SIG-M5 (cell line): ENCODE results near the gene MT1G.
"Not testable (repeated sequence)": the region's sequence is repeated elsewhere in the genome, so short reads cannot be mapped to it uniquely, and the experiment has no call there.

Experiments used
- DNase-seq: peaks from one replicate; lab custom pipeline; 2025; lab: John Stamatoyannopoulos, UW

Gene MT1G

DNA sequence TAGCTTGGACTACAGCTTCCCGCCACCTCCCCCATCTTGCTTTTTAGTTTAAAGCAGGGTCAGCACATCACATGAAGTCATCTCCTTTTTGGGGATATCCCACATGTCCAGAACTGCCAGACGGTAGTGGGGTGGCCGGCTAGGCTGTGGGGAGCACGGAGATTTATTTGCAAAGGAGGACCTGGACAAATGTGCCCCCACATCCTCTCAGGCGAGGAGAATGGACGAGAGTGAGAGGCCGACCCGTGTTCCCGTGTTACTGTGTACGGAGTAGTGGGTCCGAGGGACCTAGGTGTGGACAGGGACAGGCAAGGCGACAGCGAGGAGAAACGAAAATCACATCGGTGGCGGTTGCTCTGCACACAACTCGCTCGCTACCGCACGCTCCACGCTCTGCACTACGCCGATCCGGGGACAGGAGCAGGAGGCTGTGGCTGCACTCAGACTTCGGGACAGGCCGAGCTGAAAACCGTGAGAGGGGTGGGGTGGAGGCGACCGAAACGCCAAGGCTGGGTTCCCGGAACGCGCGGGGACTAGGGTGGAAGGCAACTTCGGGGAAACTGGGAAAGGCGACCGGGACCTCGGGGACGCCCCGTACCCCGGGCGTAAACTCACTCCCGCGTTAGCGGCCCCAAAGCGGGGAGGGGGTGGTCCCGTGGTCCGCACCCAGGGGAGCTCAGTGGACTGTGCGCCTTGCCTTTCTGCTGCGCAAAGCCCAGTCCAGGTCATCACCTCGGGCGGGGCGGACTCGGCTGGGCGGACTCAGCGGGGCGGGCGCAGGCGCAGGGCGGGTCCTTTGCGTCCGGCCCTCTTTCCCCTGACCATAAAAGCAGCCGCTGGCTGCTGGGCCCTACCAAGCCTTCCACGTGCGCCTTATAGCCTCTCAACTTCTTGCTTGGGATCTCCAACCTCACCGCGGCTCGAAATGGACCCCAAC is 29.8 kb downstream of the MT1G start, which contains the start of gene MT1A:
TSS of gene MT1A (plus strand) at position 853 of the 937 bp plus-strand sequence. CDS start at position 926, 73 bp downstream.
- no peak for DNase-seq

DNA sequence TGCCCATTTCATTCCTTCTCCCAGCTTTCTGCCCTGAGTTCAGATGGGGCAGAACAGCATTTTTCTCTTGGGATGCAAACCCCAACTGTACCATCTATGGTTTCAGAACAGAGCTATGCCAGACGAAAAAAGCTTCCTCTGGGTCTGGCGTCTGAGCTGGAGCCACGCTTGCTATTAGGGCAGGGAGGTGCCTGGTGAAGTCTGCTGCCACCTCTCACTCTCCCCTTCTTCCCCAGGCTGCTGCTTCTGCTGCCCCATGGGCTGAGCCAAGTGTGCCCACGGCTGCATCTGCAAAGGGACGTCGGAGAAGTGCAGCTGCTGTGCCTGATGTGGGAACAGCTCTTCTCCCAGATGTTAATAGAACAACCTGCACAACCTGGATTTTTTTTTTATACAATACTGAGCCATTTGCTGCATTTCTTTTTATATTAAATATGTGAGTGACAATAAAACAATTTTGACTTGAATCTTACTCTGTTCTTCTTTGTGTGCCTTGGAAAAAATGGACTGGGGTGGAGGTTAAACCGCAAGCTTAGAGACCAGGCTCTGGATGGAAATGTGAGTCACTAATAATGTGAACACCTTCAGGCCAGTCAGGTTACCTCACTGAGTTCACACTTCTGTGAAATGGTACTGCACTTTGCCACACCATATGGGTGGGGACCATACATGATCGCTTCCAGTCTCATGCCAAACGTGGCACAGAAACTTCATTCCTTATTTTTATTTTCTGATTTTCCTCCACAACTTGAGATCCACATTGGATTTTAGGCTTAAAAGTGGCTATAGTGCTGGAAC is 31.1 kb downstream of the MT1G start:
- DNase-seq = no peak

DNA sequence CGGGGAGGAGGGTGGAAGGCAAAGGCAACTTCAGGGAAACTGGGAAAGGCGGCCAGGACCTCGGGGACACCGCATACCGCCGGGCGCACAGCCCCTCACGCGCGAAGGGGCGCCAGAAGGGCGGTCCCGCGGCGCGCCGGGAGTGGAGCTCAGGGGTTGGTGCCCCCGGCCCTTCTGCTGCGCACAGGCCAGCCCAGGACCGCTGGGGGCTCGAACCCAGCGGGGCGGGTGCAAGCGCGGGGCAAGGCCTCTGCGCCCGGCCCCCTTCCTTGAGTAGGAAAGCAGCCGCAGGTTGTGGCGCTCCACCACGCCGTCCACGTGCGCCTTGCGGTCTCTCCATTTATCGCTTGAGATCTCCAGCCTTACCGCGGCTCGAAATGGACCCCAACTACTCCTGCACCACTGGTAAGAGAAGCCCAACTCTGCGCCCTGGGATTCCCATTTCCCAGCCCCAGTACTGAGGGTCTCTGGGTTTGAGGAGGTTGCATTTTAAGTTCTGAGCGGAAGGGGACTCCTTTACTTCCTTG is 32.4 kb downstream of the MT1G start:
- DNase-seq = no peak

DNA sequence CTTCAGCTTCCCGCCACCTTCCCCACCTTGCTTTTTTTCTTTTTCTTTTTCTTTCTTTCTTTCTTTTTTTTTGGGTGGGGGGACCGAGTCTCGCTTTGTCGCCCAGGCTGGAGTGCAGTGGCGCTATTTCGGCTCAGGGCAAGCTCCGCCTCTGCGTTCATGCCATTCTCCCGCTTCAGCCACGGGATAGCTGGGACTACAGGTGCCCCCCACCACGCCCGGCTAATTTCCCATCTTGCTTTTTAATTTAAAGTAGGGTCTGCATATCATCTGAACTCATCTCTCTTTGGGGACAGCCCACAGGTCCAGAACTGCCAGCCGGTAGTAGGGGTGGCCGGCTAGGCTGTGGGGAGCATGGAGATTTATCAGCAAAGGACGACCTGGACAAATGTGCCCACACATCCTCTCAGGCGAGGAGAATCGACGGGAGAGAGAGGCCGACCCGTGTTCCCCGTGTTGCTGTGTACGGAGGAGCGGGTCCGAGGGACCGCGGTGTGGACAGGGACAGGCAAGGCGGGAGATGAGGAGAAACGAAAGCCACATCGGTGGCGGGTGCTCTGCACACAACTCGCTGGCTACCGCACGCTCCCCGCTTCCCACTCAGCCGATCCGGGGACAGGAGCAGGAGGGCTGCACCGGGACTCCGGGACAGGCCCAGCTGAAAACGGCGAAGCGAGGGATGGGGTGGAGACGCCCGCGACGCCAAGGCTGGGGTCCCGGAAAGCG is 33.0 kb downstream of the MT1G start:
- DNase-seq = no peak

DNA sequence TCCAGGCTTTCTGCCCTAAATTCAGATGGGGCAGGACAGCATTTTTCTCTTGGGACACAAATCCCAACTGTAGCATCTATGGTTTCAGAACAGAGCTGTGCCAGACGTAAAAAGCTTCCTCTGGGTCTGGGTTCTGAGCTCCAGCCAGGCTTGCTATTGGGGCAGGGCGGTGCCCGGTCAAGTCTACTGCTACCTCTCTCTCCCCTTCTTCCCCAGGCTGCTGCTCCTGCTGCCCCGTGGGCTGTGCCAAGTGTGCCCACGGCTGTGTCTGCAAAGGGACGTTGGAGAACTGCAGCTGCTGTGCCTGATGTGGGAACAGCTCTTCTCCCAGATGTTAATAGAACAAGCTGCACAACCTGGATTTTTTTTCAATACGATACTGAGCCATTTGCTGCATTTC is 34.3 kb downstream of the MT1G start:
- DNase-seq = no peak

DNA sequence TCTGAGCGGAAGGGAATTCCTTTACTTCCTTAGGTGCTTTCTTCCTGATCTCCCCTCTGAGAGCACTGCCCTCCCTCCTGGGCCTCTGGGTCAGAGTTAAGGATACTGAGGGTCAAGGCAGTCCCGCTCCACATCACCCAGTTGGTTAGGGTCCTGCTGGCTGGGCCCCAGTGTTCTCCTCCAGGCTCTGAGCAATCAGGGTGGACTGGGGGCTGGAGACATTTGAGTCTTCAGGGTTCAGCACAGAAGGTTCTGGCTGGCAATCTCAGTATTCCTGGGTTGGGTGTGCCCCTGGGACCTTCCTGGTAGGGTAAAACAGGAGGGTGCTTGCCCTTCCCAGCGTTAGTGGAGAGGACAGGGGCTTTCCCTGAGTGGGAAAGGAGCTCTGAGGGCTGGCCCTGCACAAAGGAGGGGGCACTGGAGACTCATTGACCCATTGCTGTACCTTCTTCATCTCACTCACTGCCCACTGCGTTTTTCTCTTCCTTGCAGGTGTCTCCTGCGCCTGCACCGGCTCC is 35.0 kb downstream of the MT1G start:
- DNase-seq = no peak

DNA sequence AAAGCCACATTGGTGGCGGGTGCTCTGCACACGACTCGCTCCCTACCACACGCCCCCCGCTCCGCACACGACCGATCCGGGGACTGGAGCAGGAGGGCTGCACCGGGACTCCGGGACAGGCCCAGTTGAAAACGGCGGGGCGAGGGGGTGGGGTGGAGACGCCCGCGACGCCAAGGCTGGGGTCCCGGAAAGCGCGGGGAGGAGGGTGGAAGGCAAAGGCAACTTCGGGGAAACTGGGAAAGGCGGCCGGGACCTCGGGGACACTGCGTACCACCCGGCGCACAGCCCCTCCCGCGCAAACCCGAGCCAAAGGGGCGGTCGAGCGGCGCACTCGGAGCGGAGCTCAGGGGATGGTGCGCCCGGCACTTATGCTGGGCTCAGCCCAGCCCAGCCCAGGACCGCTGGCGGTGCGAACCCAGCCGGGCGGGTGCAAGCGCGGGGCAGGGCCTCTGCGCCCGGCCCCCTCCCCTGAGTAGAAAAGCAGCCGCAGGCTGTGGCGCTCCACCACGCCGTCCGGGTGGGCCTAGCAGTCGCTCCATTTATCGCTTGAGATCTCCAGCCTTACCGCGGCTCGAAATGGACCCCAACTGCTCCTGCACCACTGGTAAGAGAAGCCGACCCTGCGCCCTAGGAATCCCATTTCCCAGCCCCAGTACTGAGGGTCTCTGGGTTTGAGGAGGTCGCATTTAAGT is 35.6 kb downstream of the MT1G start, which contains the start of gene MT1M:
TSS of gene MT1M (plus strand) at position 504 of the 692 bp plus-strand sequence. CDS start at position 577, 73 bp downstream.
- DNase-seq = no peak

DNA sequence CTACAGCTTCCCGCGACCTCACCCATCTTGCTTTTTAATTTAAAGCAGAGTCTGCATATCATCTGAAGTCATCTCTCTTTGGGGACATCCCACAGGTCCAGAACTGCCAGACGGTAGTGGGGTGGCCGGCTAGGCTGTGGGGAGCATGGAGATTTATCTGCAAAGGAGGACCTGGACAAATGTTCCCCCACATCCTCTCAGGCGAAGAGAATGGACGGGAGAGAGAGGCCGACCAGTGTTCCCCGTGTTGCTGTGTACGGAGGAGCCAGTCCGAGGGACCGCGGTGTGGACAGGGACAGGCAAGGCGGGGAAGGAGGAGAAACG is 36.1 kb downstream of the MT1G start:
- no peak for DNase-seq

DNA sequence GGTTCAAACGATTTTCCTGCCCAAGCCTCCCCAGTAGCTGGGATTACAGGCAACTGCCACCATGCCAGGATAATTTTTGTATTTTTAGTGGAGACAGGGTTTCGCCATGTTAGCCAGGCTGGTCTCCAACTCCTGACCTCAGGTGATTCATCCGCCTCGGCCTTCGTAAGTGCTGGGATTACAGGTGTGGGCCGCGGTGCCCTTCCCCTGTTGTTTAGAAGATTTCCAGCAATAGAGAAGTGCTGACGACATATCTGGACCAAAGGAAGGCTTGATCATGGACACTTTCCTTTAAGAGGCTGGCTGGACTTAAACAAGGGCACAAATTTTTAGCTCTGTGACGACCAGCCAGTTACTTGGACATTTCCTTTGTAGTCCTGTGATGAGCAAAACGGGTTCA is 36.7 kb downstream of the MT1G start:
- no peak for DNase-seq

DNA sequence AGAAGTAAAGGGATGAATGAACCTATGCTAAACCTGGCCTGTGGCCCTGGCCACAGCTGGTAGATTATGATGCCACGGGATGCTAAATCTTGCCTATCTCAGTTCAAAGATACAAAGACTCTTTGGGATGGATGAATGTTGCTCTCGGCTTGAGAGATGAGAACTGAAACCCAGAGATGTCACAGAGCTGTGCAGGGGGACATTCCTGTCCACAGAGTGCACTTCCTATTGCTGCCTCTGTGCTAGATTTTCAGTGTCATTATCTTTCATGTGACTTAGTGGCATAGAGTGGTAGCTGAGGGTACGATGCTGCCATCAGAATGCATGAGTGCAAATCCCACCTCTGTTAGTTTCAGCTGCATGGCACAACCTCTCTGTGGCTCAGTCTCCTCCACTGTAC is 37.7 kb downstream of the MT1G start:
- no peak for DNase-seq

DNA sequence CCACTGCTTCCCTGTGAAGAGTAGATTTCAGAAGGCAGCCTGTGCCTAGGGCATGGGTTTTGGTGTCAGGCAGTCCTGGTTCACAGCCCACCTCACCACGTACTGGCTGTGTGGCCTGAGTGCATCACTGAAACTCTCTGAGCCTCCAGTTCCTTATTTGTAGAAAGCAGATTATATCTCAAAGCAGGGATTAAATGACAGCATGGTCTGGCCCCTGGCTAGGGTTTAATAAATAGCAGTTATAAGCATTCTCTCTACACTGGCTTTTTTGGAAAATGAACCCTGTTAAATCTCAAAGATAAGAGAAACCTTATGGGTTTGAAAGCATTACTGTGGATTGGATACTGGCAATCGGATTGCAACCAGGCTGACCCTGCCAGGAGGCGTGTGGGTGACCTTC is 38.3 kb downstream of the MT1G start:
- no peak for DNase-seq

DNA sequence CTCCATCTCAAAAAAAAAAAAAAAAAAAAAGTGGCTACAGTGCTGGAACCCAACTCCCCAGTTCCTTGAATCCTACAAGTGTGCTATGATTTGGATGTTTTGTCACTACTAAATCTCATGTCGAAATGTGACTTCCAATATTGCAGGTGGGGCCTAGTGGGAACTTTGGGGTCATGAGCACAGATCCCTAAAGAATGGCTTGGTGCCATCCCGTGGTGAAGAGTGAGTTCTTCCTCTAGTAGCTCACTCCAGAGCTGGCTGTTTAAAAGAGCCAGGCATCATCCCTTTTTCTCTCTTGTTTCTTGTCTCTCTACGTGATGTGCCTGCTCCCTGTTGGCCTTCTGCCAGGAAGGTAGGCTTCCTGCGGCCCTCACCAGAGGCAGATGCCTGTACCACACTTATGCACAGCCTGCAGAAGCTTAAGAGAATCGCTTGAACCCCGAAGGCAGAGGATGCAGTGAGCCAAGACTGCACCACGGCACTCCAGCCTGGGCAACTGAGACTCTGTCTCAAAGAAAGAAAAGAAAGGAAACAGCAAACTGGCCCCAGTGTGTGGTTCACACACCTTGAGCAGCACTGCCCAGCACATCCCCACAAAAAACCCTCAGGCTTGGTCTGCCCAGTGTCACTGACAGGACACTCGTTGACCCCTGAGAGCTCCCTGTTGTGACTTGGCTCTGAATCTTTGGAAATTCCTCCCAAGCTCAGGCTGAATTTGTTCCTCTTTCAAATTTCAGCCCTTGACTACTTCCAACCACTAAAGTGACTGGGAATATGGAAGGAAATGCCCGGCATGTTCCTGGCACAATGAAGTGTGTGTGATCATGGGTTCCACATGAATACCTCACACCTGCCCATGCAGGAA is 39.1 kb downstream of the MT1G start:
- no peak for DNase-seq

DNA sequence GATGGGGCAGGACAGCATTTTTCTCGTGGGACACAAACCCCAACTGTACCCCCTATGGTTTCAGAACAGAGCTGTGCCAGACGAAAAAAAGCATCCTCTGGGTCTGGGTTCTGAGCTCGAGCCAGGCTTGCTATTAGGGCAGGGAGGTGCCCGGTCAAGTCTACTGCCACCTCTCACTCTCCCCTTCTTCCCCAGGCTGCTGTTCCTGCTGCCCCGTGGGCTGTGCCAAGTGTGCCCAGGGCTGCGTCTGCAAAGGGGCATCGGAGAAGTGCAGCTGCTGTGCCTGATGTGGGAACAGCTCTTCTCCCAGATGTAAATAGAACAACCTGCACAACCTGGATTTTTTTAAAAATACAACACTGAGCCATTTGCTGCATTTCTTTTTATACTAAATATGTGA is 41.2 kb downstream of the MT1G start:
- no peak for DNase-seq

DNA sequence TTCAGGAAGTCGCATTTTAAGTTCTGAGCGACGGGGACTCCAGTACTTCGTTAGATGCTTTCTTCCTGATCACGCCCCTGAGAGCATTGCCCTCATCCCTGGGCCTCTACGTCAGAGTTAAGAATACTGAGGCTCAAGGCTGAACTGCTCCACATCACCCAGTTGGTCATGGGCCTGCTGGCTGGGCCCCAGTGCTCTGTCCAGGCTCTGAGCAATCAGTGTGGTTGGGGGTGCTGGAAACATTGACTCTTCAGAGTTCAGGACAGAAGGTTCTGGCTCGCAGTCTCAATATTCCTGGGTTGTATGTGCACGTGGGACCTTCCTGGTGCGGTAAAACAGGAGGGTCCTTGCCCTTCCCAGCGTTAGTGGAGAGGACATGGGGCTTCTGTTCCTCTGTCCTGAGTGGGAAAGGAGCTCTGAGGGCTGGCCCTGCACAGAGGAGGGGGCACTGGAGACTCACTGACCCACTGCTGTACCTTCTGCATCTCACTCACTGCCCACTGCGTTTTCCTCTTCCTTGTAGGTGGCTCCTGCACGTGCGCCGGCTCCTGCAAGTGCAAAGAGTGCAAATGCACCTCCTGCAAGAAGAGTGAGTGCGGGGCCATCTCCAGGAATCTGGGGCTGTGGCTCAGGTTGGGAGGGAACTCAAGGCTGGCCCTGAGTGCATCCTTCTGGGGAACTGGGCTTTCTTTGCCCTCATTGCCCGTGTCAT is 41.8 kb downstream of the MT1G start:
- no peak for DNase-seq

DNA sequence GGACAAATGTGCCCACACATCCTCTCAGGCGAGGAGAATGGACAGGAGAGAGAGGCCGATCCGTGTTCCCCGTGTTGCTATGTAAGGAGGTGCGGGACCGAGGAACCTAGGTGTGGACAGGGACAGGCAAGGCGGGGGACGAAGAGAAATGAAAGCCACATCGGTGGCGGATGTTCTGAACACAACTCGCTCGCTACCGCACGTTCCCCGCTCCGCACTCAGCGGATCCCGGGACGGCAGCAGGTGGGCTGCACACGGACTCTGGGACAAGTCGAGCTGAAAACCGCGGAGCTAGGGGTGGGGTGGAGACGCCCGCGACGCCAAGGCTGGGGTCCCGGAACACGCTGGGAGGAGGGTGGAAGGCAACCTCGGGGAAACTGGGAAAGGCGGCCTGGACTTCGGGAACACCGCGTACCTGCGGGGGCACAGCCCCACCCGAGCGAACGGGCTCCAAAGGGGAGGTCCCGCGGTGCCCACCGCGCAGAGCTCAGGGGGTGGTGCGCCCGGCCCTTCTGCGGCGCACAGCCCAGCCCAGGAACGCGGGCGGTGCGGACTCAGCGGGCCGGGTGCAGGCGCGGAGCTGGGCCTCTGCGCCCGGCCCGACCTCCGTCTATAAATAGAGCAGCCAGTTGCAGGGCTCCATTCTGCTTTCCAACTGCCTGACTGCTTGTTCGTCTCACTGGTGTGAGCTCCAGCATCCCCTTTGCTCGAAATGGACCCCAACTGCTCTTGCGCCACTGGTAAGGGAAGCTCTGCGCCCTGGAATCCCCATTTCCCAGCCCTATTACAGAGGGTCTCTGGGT is 42.5 kb downstream of the MT1G start, which contains the start of gene MT1E:
TSS of gene MT1E (plus strand) at position 642 of the 803 bp plus-strand sequence. CDS start at position 713, 71 bp downstream.
- DNase-seq = no peak

DNA sequence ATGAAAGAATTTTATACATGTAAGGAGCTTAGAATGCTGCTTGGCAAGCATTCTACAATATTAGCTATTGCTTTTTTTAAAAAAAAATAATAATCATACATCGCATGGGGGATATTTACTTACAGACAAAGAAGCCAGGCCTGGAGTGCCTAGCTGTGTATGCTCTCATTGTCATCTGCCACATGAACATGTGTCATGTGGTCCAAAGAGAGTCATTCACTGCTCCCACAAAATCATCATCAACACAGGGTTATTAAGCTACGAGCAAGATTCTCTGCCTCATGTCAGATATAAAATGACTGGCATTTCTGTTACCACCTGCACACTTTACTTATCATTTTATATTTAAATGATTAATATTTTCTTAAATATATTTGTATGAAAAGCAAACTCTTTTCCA is 44.2 kb downstream of the MT1G start:
- DNase-seq = no peak

DNA sequence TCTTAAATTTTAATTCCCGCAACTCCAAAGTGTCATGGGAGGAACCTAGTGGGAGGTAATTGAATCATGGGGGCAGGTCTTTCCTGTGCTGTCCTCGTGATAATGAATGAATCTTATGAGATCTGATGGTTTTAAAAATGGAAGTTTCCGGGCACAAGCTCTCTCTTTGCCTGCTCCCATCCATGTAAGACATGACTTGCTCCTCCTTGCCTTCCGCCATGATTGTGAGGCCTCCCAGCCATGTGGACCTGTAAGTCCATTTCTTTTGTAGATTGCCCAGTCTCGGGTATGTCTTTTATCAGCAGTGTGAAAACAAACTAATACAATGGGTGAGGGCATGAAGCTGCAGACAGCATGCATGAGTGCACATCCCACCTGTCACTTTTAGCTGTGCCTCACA is 44.7 kb downstream of the MT1G start:
- not testable (repeated sequence) for DNase-seq

DNA sequence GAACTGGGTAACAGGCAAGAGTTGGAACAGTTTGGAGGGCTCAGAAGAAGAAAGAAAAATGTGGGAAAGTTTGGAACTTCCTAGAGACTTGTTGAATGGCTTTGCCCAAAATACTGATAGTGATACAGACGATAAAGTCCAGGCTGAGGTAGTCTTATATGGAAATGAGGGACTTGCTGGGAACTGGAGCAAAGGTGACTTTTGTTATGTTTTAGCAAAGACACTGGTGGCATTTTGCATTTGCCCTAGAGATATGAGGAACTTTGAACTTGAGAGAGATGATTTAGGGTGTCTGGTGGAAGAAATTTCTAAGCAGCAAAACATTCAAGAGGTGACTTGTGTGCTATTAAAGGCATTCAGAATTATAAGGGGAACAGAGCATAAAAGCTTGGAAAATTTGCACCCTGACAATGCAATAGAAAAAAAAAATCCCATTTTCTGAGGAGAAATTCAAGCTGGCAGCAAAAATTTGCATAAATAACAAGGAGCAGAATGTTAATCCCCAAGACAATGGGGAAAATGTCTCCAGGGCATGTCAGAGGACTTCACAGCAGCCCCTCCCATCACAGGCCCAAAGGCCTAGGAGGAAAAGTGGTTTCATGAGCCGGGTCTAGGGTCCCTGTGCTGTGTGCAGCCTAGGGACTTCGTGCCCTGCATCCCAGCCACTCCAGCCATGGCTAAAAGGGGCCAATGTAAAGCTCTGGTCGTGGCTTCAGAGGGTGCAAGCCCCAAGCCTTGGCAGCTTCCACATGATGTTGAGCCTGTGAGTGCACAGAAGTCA is 46.0 kb downstream of the MT1G start:
- not testable (repeated sequence) for DNase-seq
